Epithelial cell of proximal tubule (primary cell): ENCODE results near the gene PLAGL2. TPM values are rescaled to one million over a fixed set of nuclear protein-coding genes. Genes with fewer than 3 reads are reported as not detected.
A peak's percentile ranks its signal among the peaks of the same experiment; 100 is the strongest.
"Not testable (repeated sequence)": the region's sequence is repeated elsewhere in the genome, so short reads cannot be mapped to it uniquely, and the experiment has no call there.

ENCODE experiments used
- DNase-seq: peaks from one replicate; pipeline ENCODE4 v3.0.0-alpha.2; 2011; ENCODE audit warnings: low read depth
- H3K4me3 ChIP-seq: 2 replicates; pipeline ENCODE4 v1.5.1; 2011; ENCODE audit warnings: low read depth, mild to moderate bottlenecking, low read length
- CTCF ChIP-seq: conservative IDR thresholded peaks from 2 replicates; pipeline ENCODE4 v1.5.1; 2012; ENCODE audit warnings: low read depth, mild to moderate bottlenecking, low read length
- total RNA-seq: library from RNA; depleted of rRNA; stranded (reverse); fragments of >200 nt; gene quantifications from 2 replicates; pipeline ENCODE4 v1.2.3, GENCODE V29; 2015

The PLAGL2 gene
- total RNA-seq, 1 donor from 2014 or later, result 7.8 TPM

- DNase-seq, result no peak
- no peak for TF ChIP-seq CTCF
- H3K4me3 ChIP-seq, result no peak overlapping the region
These were observed 4.0 kb downstream of the PLAGL2 start for GRCh38 chr20:32203356-32204204.

GRCh38 chr20:32201977-32202363 lies 5.6 kb downstream of the PLAGL2 start:
- TF ChIP-seq CTCF, result no peak
- DNase-seq, result no peak
- no peak overlapping the region for H3K4me3 ChIP-seq

GRCh38 chr20:32201296-32201976 lies 6.1 kb downstream of the PLAGL2 start:
- no peak for DNase-seq
- no peak overlapping the region for H3K4me3 ChIP-seq
- TF ChIP-seq CTCF, result no peak

GRCh38 chr20:32199006-32199405 lies 8.5 kb downstream of the PLAGL2 start:
- DNase-seq, result no peak
- H3K4me3 ChIP-seq, result no peak overlapping the region
- no peak for TF ChIP-seq CTCF

- not testable (repeated sequence) for H3K4me3 ChIP-seq, DNase-seq
- peak; percentile 6 for TF ChIP-seq CTCF
These were observed 10.4 kb downstream of the PLAGL2 start for GRCh38 chr20:32197136-32197535.

- H3K4me3 ChIP-seq, DNase-seq: not testable (repeated sequence)
These were observed 10.9 kb downstream of the PLAGL2 start for GRCh38 chr20:32196613-32197012.

- DNase-seq, result no peak
- no peak for TF ChIP-seq CTCF
- no peak overlapping the region for H3K4me3 ChIP-seq
These were observed 12.0 kb downstream of the PLAGL2 start for GRCh38 chr20:32195581-32195980.
